GM12878 (cell line): Measurements from ENCODE around the gene JCHAIN. TPM values are rescaled to one million over a fixed set of nuclear protein-coding genes. Genes with fewer than 3 reads are reported as not detected.

Experiments used
- ATAC-seq: fragments of 200-7000 bp; cut with Tn5 transposase; 3 replicates; pipeline ENCODE4 v1.9.1; 2020; ENCODE audit warnings: mild to moderate bottlenecking, moderate library complexity
- BruUV-seq: library from RNA; stranded (reverse); fragments of 400-500 nt; replicated peaks from 2 replicates; lab custom pipeline; 2021; lab: Mats Ljungman, UMichigan
- CTCF ChIA-PET: fragments of 300-600 bp; sonication (Branson Sonifier 250); formaldehyde crosslinking; extraction: SDS; loops from one replicate; lab custom pipeline; 2021; ENCODE audit warnings: inconsistent platforms; lab: Yijun Ruan, JAX
- POLR2A ChIA-PET: fragments of 350-600 bp; formaldehyde crosslinking; extraction: SDS; loops from one replicate; lab custom pipeline; 2021; ENCODE audit warnings: inconsistent platforms; lab: Charles Lee
- RAD21 ChIA-PET: fragments of 300-600 bp; sonication (Branson Sonifier 250); formaldehyde crosslinking; loops from one replicate; lab custom pipeline; 2023; ENCODE audit warnings: antibody characterized with exemption; ENCODE audit not compliant: unreplicated experiment; lab: Charles Lee
- SMC1A ChIA-PET: fragments of 300-600 bp; sonication (Branson Sonifier 250); formaldehyde crosslinking; loops from one replicate; lab custom pipeline; 2023; ENCODE audit not compliant: unreplicated experiment, uncharacterized antibody; lab: Charles Lee
- DNase-seq: peaks from one replicate; pipeline ENCODE4 v3.0.0-alpha.2; 2011; ENCODE audit warnings: low read depth, low spot score
- FAIRE-seq: peaks from 3 replicates; lab custom pipeline; 2011; peaks lifted over from hg19 to GRCh38; lab: Jason Lieb, UNC
- H2AFZ ChIP-seq: 2 replicates; pipeline ENCODE4 v1.6.0; 2011; ENCODE audit warnings: low read depth, low read length, control low read depth; ENCODE audit not compliant: control insufficient read depth
- H3K27ac ChIP-seq: 2 replicates; pipeline ENCODE4 v1.5.1; 2011; ENCODE audit warnings: control low read depth; ENCODE audit not compliant: control insufficient read depth, insufficient read depth
- H3K27me3 ChIP-seq, 2 experiments: replicated peaks in 1 of 2; 2 replicates each; pipeline versions ENCODE4 v1.6.0 to v1.6.1; 2011; ENCODE audit warnings: low read length in 1 of 2; ENCODE audit not compliant: control insufficient read depth in 2 of 2, insufficient read depth in 2 of 2
- H3K36me3 ChIP-seq, 2 experiments: 2 replicates each; pipeline ENCODE4 v1.5.1; 2011; ENCODE audit warnings: low read length in 1 of 2; ENCODE audit not compliant: control insufficient read depth in 2 of 2, insufficient read depth in 2 of 2
- H3K4me1 ChIP-seq: 2 replicates; pipeline ENCODE4 v1.6.1; 2011; ENCODE audit warnings: mild to moderate bottlenecking, low read length, moderate library complexity, mixed read lengths; ENCODE audit not compliant: control insufficient read depth, insufficient read depth
- H3K4me2 ChIP-seq: 2 replicates; pipeline ENCODE4 v1.6.0; 2011; ENCODE audit warnings: control low read depth; ENCODE audit not compliant: control insufficient read depth, insufficient read depth
- H3K4me3 ChIP-seq: fragments of 200-600 bp; sonication (generic); 2 replicates; pipeline ENCODE4 v1.5.1; 2016
- H3K79me2 ChIP-seq: 2 replicates; pipeline ENCODE4 v1.6.0; 2011; ENCODE audit warnings: low read length; ENCODE audit not compliant: control insufficient read depth, insufficient read depth
- H3K9ac ChIP-seq: 2 replicates; pipeline ENCODE4 v1.8.0; 2011; ENCODE audit warnings: low read length, control low read depth, mixed read lengths; ENCODE audit not compliant: control insufficient read depth, insufficient read depth
- H3K9me3 ChIP-seq: replicated peaks from 3 replicates; pipeline ENCODE4 v1.5.1; 2011; ENCODE audit warnings: mild to moderate bottlenecking, low read length; ENCODE audit not compliant: control insufficient read depth, insufficient read depth
- H4K20me1 ChIP-seq: 2 replicates; pipeline ENCODE4 v1.6.0; 2011; ENCODE audit not compliant: control insufficient read depth, insufficient read depth
- BACH1 ChIP-seq: fragments of 450-650 bp; IDR thresholded peaks from 2 replicates; pipeline ENCODE4 v1.6.1; 2017; ENCODE audit warnings: mild to moderate bottlenecking, borderline replicate concordance
- BRCA1 ChIP-seq: IDR thresholded peaks from 2 replicates; pipeline ENCODE4 v1.6.1; 2011; ENCODE audit warnings: low read depth, low read length, improper control_type of control experiment
- E4F1 ChIP-seq: fragments of 450-650 bp; IDR thresholded peaks from 2 replicates; pipeline ENCODE4 v1.6.1; 2018; ENCODE audit warnings: borderline replicate concordance, mild to moderate bottlenecking; ENCODE audit not compliant: partially characterized antibody
- ETV6 ChIP-seq, 2 experiments: fragments of 450-650 bp in 1 of 2; IDR thresholded peaks in 1 of 2; conservative IDR thresholded peaks in 1 of 2; 2 replicates each; pipeline ENCODE4 v1.6.1; 2014; ENCODE audit warnings: antibody characterized with exemption in 1 of 2, borderline replicate concordance in 1 of 2, low read depth in 1 of 2, mild to moderate bottlenecking in 1 of 2, moderate library complexity in 1 of 2
- FOXK2 ChIP-seq: fragments of 450-650 bp; IDR thresholded peaks from 2 replicates; pipeline ENCODE4 v1.6.1; 2017; ENCODE audit warnings: mild to moderate bottlenecking, moderate library complexity
- HCFC1 ChIP-seq: fragments of 150-350 bp; IDR thresholded peaks from 2 replicates; pipeline ENCODE4 v1.6.1; 2014; ENCODE audit warnings: low read length
- HDAC2 ChIP-seq: fragments of 200-600 bp; sonication (generic); IDR thresholded peaks from 2 replicates; pipeline ENCODE4 v1.6.1; 2017
- IRF5 ChIP-seq: fragments of 450-650 bp; IDR thresholded peaks from 2 replicates; pipeline ENCODE4 v1.6.1; 2017; ENCODE audit warnings: borderline replicate concordance
- KAT2A ChIP-seq: conservative IDR thresholded peaks from 2 replicates; pipeline ENCODE4 v1.6.1; 2011; ENCODE audit warnings: low read depth, low read length; ENCODE audit not compliant: control insufficient read depth
- KDM1A ChIP-seq: fragments of 200-600 bp; sonication (generic); IDR thresholded peaks from 2 replicates; pipeline ENCODE4 v1.6.1; 2016; ENCODE audit warnings: borderline replicate concordance
- RCOR1 ChIP-seq: conservative IDR thresholded peaks from 2 replicates; pipeline ENCODE4 v1.6.1; 2012; ENCODE audit warnings: low read depth, low read length, improper control_type of control experiment
- RUNX3 ChIP-seq: IDR thresholded peaks from 2 replicates; pipeline ENCODE4 v1.6.1; 2012; ENCODE audit warnings: low read length, inconsistent platforms
- TAF1 ChIP-seq: IDR thresholded peaks from 2 replicates; pipeline ENCODE4 v1.6.1; 2011; ENCODE audit warnings: mild to moderate bottlenecking, low read depth, low read length, borderline replicate concordance
- TARDBP ChIP-seq: IDR thresholded peaks from 2 replicates; pipeline ENCODE4 v1.6.1; 2016; ENCODE audit warnings: borderline replicate concordance
- WGBS: methylation state at CpG from one replicate; pipeline ENCODE4 v1.1.6; 2016; ENCODE audit warnings: low lambda C conversion rate; ENCODE audit not compliant: insufficient replicate concordance, insufficient coverage; ENCODE audit errors: missing lambda C conversion rate; 5-methylcytosine and 5-hydroxymethylcytosine counted together
- in situ Hi-C: fragments of 300-500 bp; cut with MboI; formaldehyde crosslinking; loops from 9 replicates; pipeline ENCODE4 v1.14.3; 2018; ENCODE audit warnings: mixed read lengths
- intact Hi-C: fragments of 100-400 bp; cut with micrococcal nuclease; formaldehyde crosslinking; loops from one replicate; pipeline ENCODE4 v1.14.2; 2022; ENCODE audit not compliant: unreplicated experiment
- polyA plus RNA-seq, 11 experiments: library from polyadenylated mRNA; depleted of rRNA in 4 of 11; unstranded in 6 of 11; stranded (reverse) in 5 of 11; fragments of >200 nt; fragmentation: Nextera tagmentation in 4 of 11; fragmentation: Illumina TruSeq in 1 of 11; extraction: Ambion mirVana in 4 of 11; extraction: Trizol in 1 of 11; gene quantifications; 1 replicate in 1 of 11; 2 replicates in 10 of 11; pipeline versions ENCODE4 v1.2.1 to v1.2.3, GENCODE V29; 2011 to 2016; ENCODE audit warnings: inconsistent platforms in 2 of 11, missing spikeins in 2 of 11, low read depth in 1 of 11
- total RNA-seq, 4 experiments: library from RNA; depleted of rRNA in 3 of 4; stranded (reverse); fragments of >200 nt in 3 of 4; fragmentation: Illumina TruSeq in 1 of 4; extraction: Trizol in 1 of 4; gene quantifications; 2 replicates each; pipeline versions ENCODE4 v1.2.1 to v1.2.3, GENCODE V29; 2013 to 2021
- TF ChIP-seq, protein P1 (sequence below): fragments of 450-650 bp; IDR thresholded peaks from 2 replicates; pipeline ENCODE4 v1.6.1; 2014; ENCODE audit warnings: mild to moderate bottlenecking

JCHAIN gene
- total and polyA plus RNA-seq, 10 of the 15 experiments (the other 5 are each of a cell fraction or from before 2014, with no cell fraction given) = 188 to 1,045 (median 486) TPM

DNA sequence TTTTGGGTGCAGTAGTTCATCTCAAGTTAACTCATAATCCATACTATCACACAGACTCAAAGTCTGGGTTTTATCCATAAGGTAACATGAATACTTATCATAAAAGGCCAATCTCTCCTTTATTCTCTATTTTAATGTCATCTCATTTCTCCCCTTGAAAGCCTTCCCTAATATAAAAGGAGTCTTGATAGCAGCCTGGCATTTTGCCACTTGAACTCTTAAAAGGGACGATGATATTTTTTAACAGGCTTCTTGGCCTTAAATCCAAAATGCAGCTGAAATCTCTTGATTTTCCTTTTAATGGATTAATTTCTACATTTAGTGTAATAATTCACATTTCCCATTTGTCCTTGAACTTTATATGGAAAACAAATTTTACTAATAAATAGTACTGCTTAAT is 8.4 kb upstream of the JCHAIN start:
- RAD21 ChIA-PET = no interaction called here
- Histone ChIP-seq H3K9ac (no peak overlapping the region), H3K79me2 (no peaks in the 10 kb centered on the region), H3K27me3 (no peaks in the 10 kb centered on the region), H3K4me1 (peaks cover 39% of the 10 kb centered on the region), H3K27ac (no peak overlapping the region), H3K9me3 (no peaks in the 10 kb centered on the region), H3K4me2 (no peak overlapping the region), H4K20me1 (no peaks in the 10 kb centered on the region), H2AFZ (no peak overlapping the region), H3K4me3 (no peak overlapping the region), H3K36me3 (no peaks in the 10 kb centered on the region)
- WGBS = 100% methylated on average over 1 of the region's 1 CpG
- ATAC-seq (no peak), DNase-seq (no peak), FAIRE-seq (no peak)
- in situ Hi-C loops (loop anchor here (25.0 kb wide), 1 partner anchor 1612 kb away; no protein-coding TSS in a partner anchor), intact Hi-C loops (no loop called here)
- no TSS peak for BruUV-seq
- no peak for TF ChIP-seq RCOR1
- TF ChIP-seq TAF1 = no peak
- TF ChIP-seq KDM1A = no peak
- no peak for TF ChIP-seq RUNX3
- no peak for TF ChIP-seq E4F1
- no peak for TF ChIP-seq BRCA1
- no peak for TF ChIP-seq TARDBP
- no peak for TF ChIP-seq FOXK2
- TF ChIP-seq ETV6 (conservative IDR thresholded peaks at IDR 0.05 in 1 of 2, IDR thresholded peaks at IDR 0.05 in 1 of 2; ENCODE audit: borderline replicate concordance in 1 of 2, low read depth in 1 of 2) = no peak
- TF ChIP-seq KAT2A = no peak
- TF ChIP-seq HCFC1 = no peak
- no peak for TF ChIP-seq BACH1
- no peak for TF ChIP-seq HDAC2
- TF ChIP-seq, protein P1, sequence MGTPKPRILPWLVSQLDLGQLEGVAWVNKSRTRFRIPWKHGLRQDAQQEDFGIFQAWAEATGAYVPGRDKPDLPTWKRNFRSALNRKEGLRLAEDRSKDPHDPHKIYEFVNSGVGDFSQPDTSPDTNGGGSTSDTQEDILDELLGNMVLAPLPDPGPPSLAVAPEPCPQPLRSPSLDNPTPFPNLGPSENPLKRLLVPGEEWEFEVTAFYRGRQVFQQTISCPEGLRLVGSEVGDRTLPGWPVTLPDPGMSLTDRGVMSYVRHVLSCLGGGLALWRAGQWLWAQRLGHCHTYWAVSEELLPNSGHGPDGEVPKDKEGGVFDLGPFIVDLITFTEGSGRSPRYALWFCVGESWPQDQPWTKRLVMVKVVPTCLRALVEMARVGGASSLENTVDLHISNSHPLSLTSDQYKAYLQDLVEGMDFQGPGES = no peak
- TF ChIP-seq IRF5 = no peak
- POLR2A ChIA-PET = no interaction called here
- SMC1A ChIA-PET = interaction anchor here (1.5 to 12.8 kb wide), 2 partner anchors 9 to 26 kb away, joined by 4 to 170 read pairs; partner anchors contain the start of gene JCHAIN
- CTCF ChIA-PET = interaction anchor here (0.9 kb wide), 1 partner anchor 32 kb away, joined by 3 read pairs; no protein-coding TSS in a partner anchor
